KMS-11 (cell line): Measurements from ENCODE around the gene WWTR1.

ENCODE experiments used
- H2AFZ ChIP-seq: fragments of 200-600 bp; sonication (generic); 2 replicates; pipeline ENCODE4 v1.6.1; 2016; ENCODE audit warnings: antibody characterized with exemption, mixed run types, low read depth
- H3K27ac ChIP-seq: fragments of 200-600 bp; sonication (generic); 2 replicates; pipeline ENCODE4 v1.6.1; 2016; ENCODE audit warnings: mild to moderate bottlenecking, mixed run types
- H3K27me3 ChIP-seq: fragments of 200-600 bp; sonication (generic); 2 replicates; pipeline ENCODE4 v1.6.1; 2017; ENCODE audit warnings: mild to moderate bottlenecking, low read depth, mixed run types, moderate library complexity; ENCODE audit not compliant: insufficient read depth
- H3K36me3 ChIP-seq: fragments of 200-600 bp; sonication (generic); 2 replicates; pipeline ENCODE4 v1.6.1; 2017; ENCODE audit warnings: mild to moderate bottlenecking, mixed run types; ENCODE audit not compliant: insufficient read depth
- H3K4me1 ChIP-seq: fragments of 200-600 bp; sonication (generic); 2 replicates; pipeline ENCODE4 v1.6.1; 2016; ENCODE audit warnings: mild to moderate bottlenecking, low read depth, mixed run types; ENCODE audit not compliant: poor library complexity, severe bottlenecking
- H3K4me2 ChIP-seq: fragments of 200-600 bp; sonication (generic); 2 replicates; pipeline ENCODE4 v1.7.0; 2016; ENCODE audit warnings: mild to moderate bottlenecking, mixed run types
- H3K4me3 ChIP-seq: fragments of 200-600 bp; sonication (generic); IDR thresholded peaks from 2 replicates; pipeline ENCODE4 v1.6.1; 2017; ENCODE audit warnings: low read depth, low read length, mixed read lengths; ENCODE audit not compliant: insufficient read depth
- H3K79me2 ChIP-seq: fragments of 200-600 bp; sonication (generic); 2 replicates; pipeline ENCODE4 v1.6.1; 2016; ENCODE audit warnings: low read depth, mixed run types; ENCODE audit not compliant: insufficient read depth
- H3K9ac ChIP-seq: fragments of 200-600 bp; sonication (generic); 2 replicates; pipeline ENCODE4 v1.6.1; 2016; ENCODE audit warnings: mild to moderate bottlenecking, mixed run types
- H4K20me1 ChIP-seq: fragments of 200-600 bp; sonication (generic); 2 replicates; pipeline ENCODE4 v1.6.1; 2016; ENCODE audit warnings: mild to moderate bottlenecking, mixed run types; ENCODE audit not compliant: insufficient read depth
- TF ChIP-seq, protein P1 (sequence below): fragments of 200-600 bp; sonication (generic); conservative IDR thresholded peaks from 2 replicates; pipeline ENCODE4 v1.6.1; 2017; ENCODE audit warnings: low read depth, mild to moderate bottlenecking, antibody characterized with exemption, low read length, moderate library complexity, mixed read lengths

WWTR1 gene

DNA sequence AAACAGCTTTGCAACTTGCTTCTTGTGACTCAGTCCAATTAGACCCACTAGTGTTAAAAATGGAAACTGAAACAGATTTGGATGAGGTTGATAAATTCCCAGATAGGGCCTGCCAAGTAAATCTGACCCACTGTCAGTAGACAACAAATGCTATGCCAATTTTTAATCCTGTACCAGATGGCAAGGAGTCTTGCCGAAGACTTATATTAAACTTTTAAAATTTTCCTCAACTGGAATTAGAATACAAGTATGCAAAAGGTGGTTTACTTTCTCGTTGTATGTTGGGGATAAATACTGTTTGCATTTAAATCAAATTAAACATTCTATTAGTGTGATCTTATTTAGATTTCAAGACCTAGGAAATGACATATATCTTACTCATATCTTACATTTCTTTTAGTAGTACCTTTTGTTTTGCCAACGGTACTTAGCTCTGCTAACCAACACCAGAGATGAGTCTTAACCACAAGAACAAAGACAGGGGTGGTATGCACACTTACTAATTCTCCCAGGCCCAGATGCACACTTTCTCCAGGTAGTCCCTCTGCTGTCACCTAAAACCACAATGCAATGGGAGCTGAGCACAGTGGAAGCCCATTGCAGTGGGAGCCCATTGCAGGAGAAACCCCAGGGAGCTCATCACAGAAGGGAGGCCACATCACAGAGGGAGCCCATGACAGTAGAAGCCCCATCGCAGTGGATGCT, 77.8 kb downstream of the WWTR1 start:
- TF ChIP-seq, protein P1, sequence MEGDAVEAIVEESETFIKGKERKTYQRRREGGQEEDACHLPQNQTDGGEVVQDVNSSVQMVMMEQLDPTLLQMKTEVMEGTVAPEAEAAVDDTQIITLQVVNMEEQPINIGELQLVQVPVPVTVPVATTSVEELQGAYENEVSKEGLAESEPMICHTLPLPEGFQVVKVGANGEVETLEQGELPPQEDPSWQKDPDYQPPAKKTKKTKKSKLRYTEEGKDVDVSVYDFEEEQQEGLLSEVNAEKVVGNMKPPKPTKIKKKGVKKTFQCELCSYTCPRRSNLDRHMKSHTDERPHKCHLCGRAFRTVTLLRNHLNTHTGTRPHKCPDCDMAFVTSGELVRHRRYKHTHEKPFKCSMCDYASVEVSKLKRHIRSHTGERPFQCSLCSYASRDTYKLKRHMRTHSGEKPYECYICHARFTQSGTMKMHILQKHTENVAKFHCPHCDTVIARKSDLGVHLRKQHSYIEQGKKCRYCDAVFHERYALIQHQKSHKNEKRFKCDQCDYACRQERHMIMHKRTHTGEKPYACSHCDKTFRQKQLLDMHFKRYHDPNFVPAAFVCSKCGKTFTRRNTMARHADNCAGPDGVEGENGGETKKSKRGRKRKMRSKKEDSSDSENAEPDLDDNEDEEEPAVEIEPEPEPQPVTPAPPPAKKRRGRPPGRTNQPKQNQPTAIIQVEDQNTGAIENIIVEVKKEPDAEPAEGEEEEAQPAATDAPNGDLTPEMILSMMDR = no peak
- Histone ChIP-seq H3K27ac (peak overlapping the region; percentile 27; the same call in 1 of the 2 replicates), H3K4me2 (peak overlapping the region; percentile 88), H3K9ac (no peak overlapping the region), H3K27me3 (no peaks in the 10 kb centered on the region), H4K20me1 (no peaks in the 10 kb centered on the region), H3K36me3 (no peaks in the 10 kb centered on the region), H3K79me2 (no peaks in the 10 kb centered on the region), H3K4me1 (peaks cover 71% of the 10 kb centered on the region), H2AFZ (no peak overlapping the region), H3K4me3 (no peak overlapping the region)

DNA sequence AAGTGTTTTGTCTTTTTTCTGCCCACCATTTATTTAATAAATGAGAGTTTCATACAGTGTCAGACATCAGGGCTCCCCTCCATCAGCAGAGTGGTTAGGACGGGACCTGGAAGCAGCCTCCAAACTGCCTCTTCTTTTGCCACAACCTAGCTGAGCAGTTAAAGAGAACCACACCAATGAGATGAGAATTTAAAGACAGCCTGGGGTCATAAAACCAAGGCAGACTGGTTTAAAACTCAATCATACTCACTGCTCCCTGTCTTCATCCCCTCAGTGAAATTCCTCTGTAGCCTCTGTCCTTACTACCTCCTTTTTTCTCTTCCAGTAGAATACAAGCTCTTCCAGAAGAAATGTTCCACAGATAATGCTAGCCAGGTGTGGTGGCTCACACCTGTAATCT, 78.7 kb downstream of the WWTR1 start:
- H3K4me2 ChIP-seq = peak overlapping the region; percentile 88; the same call in 1 of the 2 replicates
- H3K79me2 ChIP-seq = no peaks in the 10 kb centered on the region
- peaks cover 71% of the 10 kb centered on the region for H3K4me1 ChIP-seq

DNA sequence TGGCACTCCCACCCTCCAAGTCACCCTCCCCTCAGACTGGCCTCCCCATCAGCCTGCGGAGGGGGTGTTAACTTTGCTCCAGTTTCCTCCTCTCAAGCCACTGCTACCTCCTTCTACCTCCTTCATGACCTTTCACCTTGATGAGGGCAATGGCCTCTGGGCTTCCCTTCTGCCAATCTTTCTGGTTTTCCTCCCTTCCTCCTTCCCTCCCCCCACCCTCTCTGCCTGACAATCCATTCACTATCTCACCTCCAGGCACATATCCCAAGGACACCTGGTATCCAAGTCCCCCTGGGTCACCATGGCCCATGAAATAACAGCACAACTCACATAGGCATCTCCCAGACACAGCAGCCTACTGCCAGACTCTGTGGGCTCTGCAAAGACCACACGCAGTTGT, 80.0 kb downstream of the WWTR1 start:
- Histone ChIP-seq H3K27me3 (no peaks in the 10 kb centered on the region), H4K20me1 (no peaks in the 10 kb centered on the region), H3K4me3 (no peak overlapping the region), H3K79me2 (no peaks in the 10 kb centered on the region), H3K4me1 (peaks cover 68% of the 10 kb centered on the region), H3K27ac (no peak overlapping the region), H3K9ac (no peak overlapping the region), H2AFZ (no peak overlapping the region), H3K4me2 (no peak overlapping the region), H3K36me3 (no peaks in the 10 kb centered on the region)
- TF ChIP-seq, protein P1 = no peak

More for the DNA sequence above, 78.7 kb downstream of the WWTR1 start:
- H2AFZ ChIP-seq = no peak overlapping the region
- H3K9ac ChIP-seq = no peak overlapping the region
- no peak overlapping the region for H3K4me3 ChIP-seq
- H3K36me3 ChIP-seq = no peaks in the 10 kb centered on the region
- peak overlapping the region; percentile 27; the same call in 1 of the 2 replicates for H3K27ac ChIP-seq
- H3K27me3 ChIP-seq = no peaks in the 10 kb centered on the region
- no peaks in the 10 kb centered on the region for H4K20me1 ChIP-seq
- TF ChIP-seq, protein P1 = no peak

GRCh38 chr3:149575961-149576564, 81.8 kb downstream of the WWTR1 start:
- H3K4me1 ChIP-seq = peaks cover 55% of the 10 kb centered on the region
- H4K20me1 ChIP-seq = no peaks in the 10 kb centered on the region
- no peak overlapping the region for H3K4me3 ChIP-seq
- no peak overlapping the region for H3K4me2 ChIP-seq
- no peaks in the 10 kb centered on the region for H3K36me3 ChIP-seq
- no peak overlapping the region for H3K27ac ChIP-seq
- no peak overlapping the region for H2AFZ ChIP-seq
- no peak overlapping the region for H3K9ac ChIP-seq
- TF ChIP-seq, protein P1 = no peak
- no peaks in the 10 kb centered on the region for H3K27me3 ChIP-seq
- no peaks in the 10 kb centered on the region for H3K79me2 ChIP-seq
